NCI-H460 (cell line): ENCODE data around the gene OR5L1. TPM values are rescaled to one million over a fixed set of nuclear protein-coding genes. Genes with fewer than 3 reads are reported as not detected.

ENCODE experiments used
- DNase-seq: peaks from one replicate; pipeline ENCODE4 v3.0.0-alpha.2; 2016; ENCODE audit warnings: low read depth; ENCODE audit errors: extremely low read depth
- polyA plus RNA-seq: library from polyadenylated mRNA; depleted of rRNA; stranded (reverse); fragments of >200 nt; gene quantifications from 2 replicates; pipeline ENCODE4 v1.2.3, GENCODE V29; 2014; cell fraction: nucleus; rRNA removed
- total RNA-seq: library from RNA; depleted of rRNA; stranded (reverse); fragments of >200 nt; shearing (Covaris generic); gene quantifications from 2 replicates; pipeline ENCODE4 v1.2.3, GENCODE V29; 2014; rRNA removed

The OR5L1 gene
- not detected in 2 replicates for total RNA-seq
- not detected in 2 replicates for polyA plus RNA-seq

GRCh38 chr11:55811067-55811466 lies at the start of gene OR5L1:
Gene OR5L1, plus strand, starts transcription at chr11:55811367. Its CDS starts 100 bp downstream, at chr11:55811467.
- DNase-seq: no peak

GRCh38 chr11:55773138-55773537 lies 38.0 kb upstream of the OR5L1 start, which contains the start of gene OR5D13:
Gene OR5D13, plus strand, starts transcription at chr11:55773438. Its CDS starts 0 bp downstream, at chr11:55773438.
- no peak for DNase-seq

- DNase-seq: no peak
These were observed 19.6 kb upstream of the OR5L1 start for GRCh38 chr11:55791606-55792005.

- no peak for DNase-seq
These were observed 17.8 kb upstream of the OR5L1 start for GRCh38 chr11:55793321-55793720.

GRCh38 chr11:55795256-55795655 lies 15.9 kb upstream of the OR5L1 start, which contains the start of gene OR5D14:
Gene OR5D14, plus strand, starts transcription at chr11:55795556. Its CDS starts 0 bp downstream, at chr11:55795556.
- no peak for DNase-seq

GRCh38 chr11:55806248-55806647 lies 4.9 kb upstream of the OR5L1 start:
- no peak for DNase-seq

GRCh38 chr11:55819330-55819729 lies 8.2 kb downstream of the OR5L1 start, which contains the start of gene OR5D18:
Gene OR5D18, plus strand, starts transcription at chr11:55819630. Its CDS starts 0 bp downstream, at chr11:55819630.
- DNase-seq: no peak

GRCh38 chr11:55826919-55827318 lies 15.8 kb downstream of the OR5L1 start, which contains the start of gene OR5L2:
Gene OR5L2, plus strand, starts transcription at chr11:55827219. Its CDS starts 0 bp downstream, at chr11:55827219.
- DNase-seq: no peak

GRCh38 chr11:55838452-55838851 lies 27.3 kb downstream of the OR5L1 start, which contains the start of gene OR5D16:
Gene OR5D16, plus strand, starts transcription at chr11:55838752. Its CDS starts 0 bp downstream, at chr11:55838752.
- no peak for DNase-seq

- DNase-seq: no peak
These were observed 36.3 kb downstream of the OR5L1 start for GRCh38 chr11:55847453-55847852.

- DNase-seq: no peak
These were observed 37.9 kb downstream of the OR5L1 start for GRCh38 chr11:55849037-55849436.

- DNase-seq: no peak
These were observed 41.0 kb downstream of the OR5L1 start for GRCh38 chr11:55852141-55852540.

- DNase-seq: no peak
These were observed 43.5 kb downstream of the OR5L1 start for GRCh38 chr11:55854704-55855103.

Other genes starting within 250 kb of the OR5L1 start
- gene OR4C16, start 239.2 kb upstream of the OR5L1 start, total RNA-seq: not detected in 2 replicates
- gene OR4C11, start 203.7 kb upstream of the OR5L1 start, total RNA-seq: not detected in 2 replicates
- not detected in 2 replicates for gene OR4P4, start 176.3 kb upstream of the OR5L1 start, total RNA-seq
- gene OR4S2, start 163.0 kb upstream of the OR5L1 start, total RNA-seq: not detected in 2 replicates
- gene OR4C6, start 149.2 kb upstream of the OR5L1 start, total RNA-seq: not detected in 2 replicates
- not detected in 2 replicates for gene OR5D13, start 37.9 kb upstream of the OR5L1 start, total RNA-seq
- not detected in 2 replicates for gene OR5D14, start 15.8 kb upstream of the OR5L1 start, total RNA-seq
- not detected in 2 replicates for gene OR5D18, start 8.3 kb downstream of the OR5L1 start, total RNA-seq
- gene OR5L2, start 15.9 kb downstream of the OR5L1 start, total RNA-seq: not detected in 2 replicates
- not detected in 2 replicates for gene OR5D16, start 27.4 kb downstream of the OR5L1 start, total RNA-seq
- not detected in 2 replicates for gene TRIM51, start 71.9 kb downstream of the OR5L1 start, total RNA-seq
- gene OR5W2, start 103.2 kb downstream of the OR5L1 start, total RNA-seq: not detected in 2 replicates
- not detected in 2 replicates for gene OR5I1, start 125.0 kb downstream of the OR5L1 start, total RNA-seq
- gene OR10AG1, start 158.6 kb downstream of the OR5L1 start, total RNA-seq: not detected in 2 replicates
- gene OR5F1, start 183.3 kb downstream of the OR5L1 start, total RNA-seq: not detected in 2 replicates
- not detected in 2 replicates for gene OR5AS1, start 216.3 kb downstream of the OR5L1 start, total RNA-seq